SU-DHL-6 (cell line): ENCODE results near the gene APBB2.

Experiments
- H2AFZ ChIP-seq: fragments of 200-600 bp; sonication (generic); 2 replicates; pipeline ENCODE4 v1.6.1; 2014; ENCODE audit warnings: low read depth, mild to moderate bottlenecking, moderate library complexity, mixed read lengths, antibody characterized with exemption, low read length; ENCODE audit not compliant: severe bottlenecking
- H3F3A ChIP-seq: fragments of 200-600 bp; shearing (Covaris generic); 2 replicates; pipeline ENCODE4 v1.6.0; 2016; ENCODE audit warnings: antibody characterized with exemption, mild to moderate bottlenecking; ENCODE audit not compliant: insufficient read depth
- H3K27ac ChIP-seq: fragments of 200-600 bp; sonication (generic); 2 replicates; pipeline ENCODE4 v1.5.1; 2016; ENCODE audit warnings: low read depth, mild to moderate bottlenecking, low read length, moderate library complexity, mixed read lengths
- H3K27me3 ChIP-seq: fragments of 200-600 bp; sonication (generic), shearing (Covaris generic); 2 replicates; pipeline ENCODE4 v1.6.0; 2014; ENCODE audit warnings: mild to moderate bottlenecking, low read length
- H3K36me3 ChIP-seq: fragments of 200-600 bp; sonication (generic); 2 replicates; pipeline ENCODE4 v1.6.1; 2014; ENCODE audit warnings: mild to moderate bottlenecking, low read length, mixed read lengths
- H3K4me2 ChIP-seq: fragments of 300-600, 200-600 bp; shearing (Covaris generic), sonication (generic); 2 replicates; pipeline ENCODE4 v1.6.0; 2014; ENCODE audit warnings: low read length, low read depth, mild to moderate bottlenecking; ENCODE audit not compliant: poor library complexity, severe bottlenecking
- H3K4me3 ChIP-seq: fragments of 200-600 bp; sonication (generic); 2 replicates; pipeline ENCODE4 v1.5.1; 2014; ENCODE audit warnings: antibody characterized with exemption, low read length, mild to moderate bottlenecking, mixed read lengths; ENCODE audit not compliant: insufficient read depth, poor library complexity, severe bottlenecking
- H3K79me2 ChIP-seq: fragments of 200-600 bp; sonication (generic); 2 replicates; pipeline ENCODE4 v1.6.1; 2014; ENCODE audit warnings: mild to moderate bottlenecking, low read length, moderate library complexity; ENCODE audit not compliant: insufficient read depth
- H3K9ac ChIP-seq: fragments of 200-600 bp; sonication (generic); 2 replicates; pipeline ENCODE4 v1.7.0; 2014; ENCODE audit warnings: mild to moderate bottlenecking, low read length
- H3K9me2 ChIP-seq: fragments of 200-600 bp; sonication (generic); replicated peaks from 2 replicates; pipeline ENCODE4 v1.6.1; 2014; ENCODE audit warnings: low read length; ENCODE audit not compliant: insufficient read depth
- H3K9me3 ChIP-seq: fragments of 200-600 bp; sonication (generic); 2 replicates; pipeline ENCODE4 v1.6.1; 2014; ENCODE audit warnings: low read length, mixed read lengths; ENCODE audit not compliant: insufficient read depth
- H4K20me1 ChIP-seq: fragments of 200-600 bp; sonication (generic); 2 replicates; pipeline ENCODE4 v1.6.1; 2014; ENCODE audit warnings: low read depth, mild to moderate bottlenecking, antibody characterized with exemption, low read length, moderate library complexity, mixed read lengths
- EZH2phosphoT487 ChIP-seq: fragments of 200-600 bp; sonication (generic), shearing (Covaris generic); conservative IDR thresholded peaks from 2 replicates; pipeline ENCODE4 v1.6.1; 2018; ENCODE audit warnings: mild to moderate bottlenecking, antibody characterized with exemption, low read length, moderate library complexity, mixed read lengths
- TF ChIP-seq, protein P1 (sequence below): fragments of 200-600 bp; sonication (generic); IDR thresholded peaks from one replicate; pipeline ENCODE4 v1.5.1; 2017; ENCODE audit warnings: antibody characterized with exemption, mild to moderate bottlenecking, low read length, moderate library complexity; ENCODE audit not compliant: insufficient read depth, poor library complexity, severe bottlenecking

APBB2 gene

DNA sequence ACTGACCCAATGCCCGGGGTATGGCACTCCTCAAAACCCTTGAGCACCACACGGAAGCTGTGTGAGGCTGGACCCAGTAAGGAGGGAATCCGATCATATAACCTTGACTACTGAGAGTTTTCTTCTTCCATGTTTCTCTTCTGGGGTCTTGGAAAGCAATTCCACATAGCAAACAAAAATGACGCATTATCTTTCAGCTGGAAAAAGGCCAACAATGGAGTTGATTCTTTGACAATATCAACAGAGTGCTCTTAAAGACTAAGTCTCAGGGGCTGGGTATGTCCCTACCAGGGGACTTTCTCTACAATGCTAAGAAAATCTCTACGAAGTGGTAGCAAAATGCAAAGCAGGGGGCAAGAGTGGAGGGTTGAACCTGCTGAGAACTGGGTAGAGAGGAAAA is 276.0 kb downstream of the APBB2 start:
- no peak overlapping the region for H2AFZ ChIP-seq
- no peak overlapping the region for H3K4me3 ChIP-seq
- H3K9me3 ChIP-seq: no peaks in the 10 kb centered on the region
- H3K27me3 ChIP-seq: no peaks in the 10 kb centered on the region
- no peaks in the 10 kb centered on the region for H3K79me2 ChIP-seq
- TF ChIP-seq, protein P1, sequence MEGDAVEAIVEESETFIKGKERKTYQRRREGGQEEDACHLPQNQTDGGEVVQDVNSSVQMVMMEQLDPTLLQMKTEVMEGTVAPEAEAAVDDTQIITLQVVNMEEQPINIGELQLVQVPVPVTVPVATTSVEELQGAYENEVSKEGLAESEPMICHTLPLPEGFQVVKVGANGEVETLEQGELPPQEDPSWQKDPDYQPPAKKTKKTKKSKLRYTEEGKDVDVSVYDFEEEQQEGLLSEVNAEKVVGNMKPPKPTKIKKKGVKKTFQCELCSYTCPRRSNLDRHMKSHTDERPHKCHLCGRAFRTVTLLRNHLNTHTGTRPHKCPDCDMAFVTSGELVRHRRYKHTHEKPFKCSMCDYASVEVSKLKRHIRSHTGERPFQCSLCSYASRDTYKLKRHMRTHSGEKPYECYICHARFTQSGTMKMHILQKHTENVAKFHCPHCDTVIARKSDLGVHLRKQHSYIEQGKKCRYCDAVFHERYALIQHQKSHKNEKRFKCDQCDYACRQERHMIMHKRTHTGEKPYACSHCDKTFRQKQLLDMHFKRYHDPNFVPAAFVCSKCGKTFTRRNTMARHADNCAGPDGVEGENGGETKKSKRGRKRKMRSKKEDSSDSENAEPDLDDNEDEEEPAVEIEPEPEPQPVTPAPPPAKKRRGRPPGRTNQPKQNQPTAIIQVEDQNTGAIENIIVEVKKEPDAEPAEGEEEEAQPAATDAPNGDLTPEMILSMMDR: no peak
- TF ChIP-seq EZH2phosphoT487: no peak
- H3F3A ChIP-seq: no peaks in the 10 kb centered on the region
- H3K9me2 ChIP-seq: no peaks in the 10 kb centered on the region
- H3K27ac ChIP-seq: no peak overlapping the region
- H3K4me2 ChIP-seq: no peak overlapping the region
- no peaks in the 10 kb centered on the region for H3K36me3 ChIP-seq
- H3K9ac ChIP-seq: no peak overlapping the region
- H4K20me1 ChIP-seq: no peaks in the 10 kb centered on the region

DNA sequence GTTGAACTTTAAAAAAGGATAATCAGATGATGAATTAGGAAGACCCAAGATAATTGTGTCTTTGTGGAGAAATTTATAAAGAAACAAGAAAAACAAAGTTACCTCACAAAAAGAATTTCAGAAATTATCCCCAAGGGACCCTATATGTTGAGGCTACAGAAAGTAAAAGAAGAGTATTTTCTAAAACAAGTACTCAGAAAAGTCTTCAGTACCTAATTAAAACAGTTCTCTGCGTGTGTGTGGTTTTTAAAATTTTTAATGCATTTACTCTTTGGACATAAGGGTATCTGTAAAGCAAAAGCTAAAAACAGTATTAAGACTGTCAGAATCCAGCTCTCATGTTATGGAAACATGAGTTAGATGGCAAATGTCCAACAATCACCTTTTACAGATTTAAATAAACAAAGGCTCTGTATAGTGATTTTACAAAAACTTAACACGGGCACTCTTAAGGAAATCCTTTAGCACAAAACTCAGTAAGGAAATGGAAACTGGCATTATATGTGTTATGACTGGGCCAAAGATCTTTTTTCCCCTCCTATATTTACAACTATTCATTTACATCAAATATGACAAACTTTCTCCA is 277.1 kb downstream of the APBB2 start:
- H3K9me3 ChIP-seq: no peaks in the 10 kb centered on the region
- no peaks in the 10 kb centered on the region for H3K27me3 ChIP-seq
- H3K4me2 ChIP-seq: no peak overlapping the region
- no peaks in the 10 kb centered on the region for H3K79me2 ChIP-seq
- TF ChIP-seq EZH2phosphoT487: no peak
- TF ChIP-seq, protein P1: no peak
- H3K4me3 ChIP-seq: no peak overlapping the region
- H3K9ac ChIP-seq: no peak overlapping the region
- no peaks in the 10 kb centered on the region for H3K36me3 ChIP-seq
- H3K9me2 ChIP-seq: no peaks in the 10 kb centered on the region
- no peaks in the 10 kb centered on the region for H3F3A ChIP-seq
- H3K27ac ChIP-seq: no peak overlapping the region
- H4K20me1 ChIP-seq: no peaks in the 10 kb centered on the region
- no peak overlapping the region for H2AFZ ChIP-seq

DNA sequence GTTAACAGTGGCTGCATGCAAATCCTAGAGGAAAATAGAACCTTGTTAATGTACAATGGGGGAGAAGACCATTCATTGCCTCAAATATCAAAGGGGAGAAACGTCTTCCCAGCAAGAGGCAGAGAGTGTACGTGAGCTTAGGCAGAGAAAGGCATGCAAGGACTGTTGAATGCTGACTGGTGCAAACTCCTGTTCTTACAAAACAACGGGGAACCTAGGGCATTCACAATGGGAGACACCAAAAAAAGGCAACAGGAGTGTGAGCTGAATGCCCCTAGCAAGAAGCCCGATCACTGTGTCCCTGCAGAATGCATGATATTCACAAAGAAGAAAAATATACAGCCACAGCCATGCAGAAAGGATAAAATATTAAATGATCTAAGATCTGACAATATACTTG is 279.7 kb downstream of the APBB2 start:
- no peak overlapping the region for H2AFZ ChIP-seq
- H3K27ac ChIP-seq: no peak overlapping the region
- no peak overlapping the region for H3K9ac ChIP-seq
- TF ChIP-seq, protein P1: no peak
- no peak for TF ChIP-seq EZH2phosphoT487
- no peaks in the 10 kb centered on the region for H3K9me3 ChIP-seq
- H3K4me2 ChIP-seq: no peak overlapping the region
- no peak overlapping the region for H3K4me3 ChIP-seq
- no peaks in the 10 kb centered on the region for H3K27me3 ChIP-seq
- H3K9me2 ChIP-seq: no peaks in the 10 kb centered on the region
- no peaks in the 10 kb centered on the region for H3K79me2 ChIP-seq
- no peaks in the 10 kb centered on the region for H3F3A ChIP-seq
- H4K20me1 ChIP-seq: no peaks in the 10 kb centered on the region
- no peaks in the 10 kb centered on the region for H3K36me3 ChIP-seq
